ENCODE results near the gene MAST4.

DNA sequence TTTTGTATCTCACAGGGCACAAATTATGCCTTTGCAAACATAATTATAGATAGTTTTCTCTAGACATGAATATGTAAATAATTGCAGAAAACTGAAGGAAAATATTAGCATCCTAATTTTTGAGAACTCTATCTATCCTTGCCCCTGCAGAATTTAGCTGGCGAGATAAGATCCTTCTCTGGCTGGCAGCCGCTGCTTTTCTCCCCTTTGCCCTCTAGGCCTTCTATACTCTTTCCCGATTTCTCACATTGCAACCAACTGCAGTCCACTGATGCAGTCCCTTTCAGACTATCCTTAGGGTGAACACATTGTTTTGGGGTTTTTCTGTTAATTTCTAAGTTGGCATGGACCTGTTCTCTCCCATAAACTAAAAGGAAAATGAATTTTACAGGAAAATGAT lies 509.1 kb downstream of the MAST4 start:
- no peak for TF ChIP-seq ZNF841 (CRISPR knock-in tag; IDR thresholded peaks at IDR 0.05; ENCODE audit: borderline replicate concordance)
- TF ChIP-seq POLR2A (IDR thresholded peaks at IDR 0.05; ENCODE audit: insufficient read depth in 1 of 2, low read depth in 2 of 2, low read length in 2 of 2) = no peak
- no peak for TF ChIP-seq CEBPG (CRISPR knock-in tag; IDR thresholded peaks at IDR 0.05)

Data from HepG2 (cell line).